DOHH2 (cell line): ENCODE measurements around the gene CCDC154.

Source experiments
- H3F3A ChIP-seq: fragments of 200-600 bp; sonication (generic), shearing (Covaris generic); 2 replicates; pipeline ENCODE4 v1.6.0; 2016; ENCODE audit warnings: antibody characterized with exemption, mild to moderate bottlenecking; ENCODE audit not compliant: control insufficient read depth, insufficient read depth
- H3K27ac ChIP-seq: fragments of 200-600 bp; sonication (generic); 2 replicates; pipeline ENCODE4 v1.5.1; 2014; ENCODE audit warnings: low read depth, mild to moderate bottlenecking, low read length, moderate library complexity
- H3K27me3 ChIP-seq: fragments of 200-600 bp; sonication (generic); 2 replicates; pipeline ENCODE4 v1.6.1; 2014; ENCODE audit warnings: mild to moderate bottlenecking, low read length, mixed read lengths; ENCODE audit not compliant: control insufficient read depth
- H3K36me3 ChIP-seq: fragments of 200-600 bp; sonication (generic); 2 replicates; pipeline ENCODE4 v1.6.1; 2014; ENCODE audit warnings: mild to moderate bottlenecking, low read length, moderate library complexity, mixed read lengths; ENCODE audit not compliant: control insufficient read depth
- H3K4me1 ChIP-seq: fragments of 200-600 bp; sonication (generic); 2 replicates; pipeline ENCODE4 v1.6.1; 2014; ENCODE audit warnings: mild to moderate bottlenecking, low read length, mixed read lengths; ENCODE audit not compliant: control insufficient read depth
- H3K4me2 ChIP-seq: fragments of 200-600 bp; sonication (generic); 2 replicates; pipeline ENCODE4 v1.6.0; 2014; ENCODE audit warnings: mild to moderate bottlenecking, low read length, moderate library complexity
- H3K4me3 ChIP-seq: fragments of 200-600 bp; sonication (generic); 2 replicates; pipeline ENCODE4 v1.5.1; 2014; ENCODE audit warnings: mild to moderate bottlenecking, low read length, mixed read lengths
- H3K79me2 ChIP-seq: fragments of 200-600 bp; sonication (generic); 2 replicates; pipeline ENCODE4 v1.6.1; 2014; ENCODE audit warnings: mild to moderate bottlenecking, low read length, mixed read lengths; ENCODE audit not compliant: control insufficient read depth
- H3K9me2 ChIP-seq: fragments of 200-600 bp; sonication (generic); replicated peaks from 2 replicates; pipeline ENCODE4 v1.6.1; 2014; ENCODE audit warnings: mild to moderate bottlenecking, low read length, mixed read lengths; ENCODE audit not compliant: control insufficient read depth
- H3K9me3 ChIP-seq: fragments of 200-600 bp; sonication (generic); 2 replicates; pipeline ENCODE4 v1.6.1; 2014; ENCODE audit warnings: antibody characterized with exemption, low read length, mixed read lengths; ENCODE audit not compliant: control insufficient read depth, insufficient read depth
- H4K20me1 ChIP-seq: fragments of 200-600 bp; sonication (generic); 2 replicates; pipeline ENCODE4 v1.6.0; 2014; ENCODE audit warnings: low read depth, mild to moderate bottlenecking, antibody characterized with exemption, low read length, moderate library complexity; ENCODE audit not compliant: control insufficient read depth, insufficient read depth
- CTCF ChIP-seq: fragments of 200-600 bp; sonication (generic); IDR thresholded peaks from one replicate; pipeline ENCODE4 v1.5.1; 2014; ENCODE audit warnings: antibody characterized with exemption, mild to moderate bottlenecking, low read depth, low read length; ENCODE audit not compliant: poor library complexity, severe bottlenecking
- EZH2phosphoT487 ChIP-seq: fragments of 200-600 bp; sonication (generic); IDR thresholded peaks from 2 replicates; pipeline ENCODE4 v1.6.1; 2017; ENCODE audit warnings: borderline replicate concordance, mild to moderate bottlenecking, antibody characterized with exemption, low read length, moderate library complexity, mixed read lengths

The CCDC154 gene

GRCh38 chr16:1430214-1430758 lies 14.1 kb downstream of the CCDC154 start:
- Histone ChIP-seq H3F3A (no peaks in the 10 kb centered on the region), H3K4me2 (no peak overlapping the region), H4K20me1 (no peaks in the 10 kb centered on the region), H3K36me3 (no peaks in the 10 kb centered on the region), H3K4me3 (no peak overlapping the region), H3K9me3 (no peaks in the 10 kb centered on the region), H3K79me2 (no peaks in the 10 kb centered on the region), H3K27ac (no peak overlapping the region), H3K4me1 (peaks cover 17% of the 10 kb centered on the region), H3K27me3 (no peaks in the 10 kb centered on the region), H3K9me2 (no peaks in the 10 kb centered on the region)
- TF ChIP-seq CTCF (no peak), EZH2phosphoT487 (no peak)

DNA sequence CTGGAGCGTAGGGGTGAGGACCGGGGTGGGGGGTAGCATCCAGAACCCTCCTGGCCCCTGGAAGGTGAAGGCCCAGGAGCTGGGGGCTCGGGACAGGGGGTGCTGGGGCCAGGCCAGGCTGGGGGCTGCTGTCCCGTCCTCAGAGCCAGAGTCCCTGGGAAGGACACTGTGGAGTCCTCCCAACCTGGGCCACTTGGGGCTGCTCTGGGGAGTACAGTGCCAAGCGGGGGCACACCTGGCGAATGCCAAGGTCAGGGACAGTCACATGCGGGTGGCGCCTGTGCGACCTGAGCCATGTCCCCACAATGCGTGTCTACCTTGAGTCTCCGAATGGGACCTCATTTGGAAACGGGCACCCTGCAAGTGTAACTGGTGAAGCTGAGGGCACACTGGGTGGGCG lies 14.7 kb downstream of the CCDC154 start:
- no peaks in the 10 kb centered on the region for H3K79me2 ChIP-seq
- no peaks in the 10 kb centered on the region for H4K20me1 ChIP-seq
- no peak overlapping the region for H3K4me2 ChIP-seq
- H3K9me2 ChIP-seq: no peaks in the 10 kb centered on the region
- no peaks in the 10 kb centered on the region for H3K27me3 ChIP-seq
- no peaks in the 10 kb centered on the region for H3K36me3 ChIP-seq
- H3F3A ChIP-seq: no peaks in the 10 kb centered on the region
- H3K27ac ChIP-seq: no peak overlapping the region
- H3K4me3 ChIP-seq: no peak overlapping the region
- H3K4me1 ChIP-seq: peaks cover 17% of the 10 kb centered on the region
- TF ChIP-seq CTCF (no peak), EZH2phosphoT487 (no peak)
- no peaks in the 10 kb centered on the region for H3K9me3 ChIP-seq

DNA sequence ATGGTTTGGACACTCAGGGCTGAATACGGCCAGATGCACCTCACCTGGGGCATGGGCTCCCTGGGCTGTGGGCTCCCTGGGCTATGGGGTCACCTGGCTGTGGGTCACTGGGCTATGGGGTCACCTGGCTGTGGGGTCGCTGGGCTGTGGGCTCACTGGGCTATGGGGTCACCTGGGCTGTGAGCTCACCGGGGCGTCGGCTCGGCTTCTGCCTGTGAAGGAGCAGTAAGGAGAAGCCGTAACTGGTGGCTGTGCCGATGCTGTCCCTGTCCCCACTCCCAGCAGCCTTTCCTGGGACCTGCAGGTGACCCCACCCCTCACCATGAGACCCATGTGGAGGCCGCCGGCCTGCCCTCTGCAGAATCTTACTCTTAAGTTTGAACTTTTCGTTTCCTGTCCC lies 15.3 kb downstream of the CCDC154 start:
- H3K27ac ChIP-seq: no peak overlapping the region
- peak overlapping the region; percentile 45 for H3K4me2 ChIP-seq

DNA sequence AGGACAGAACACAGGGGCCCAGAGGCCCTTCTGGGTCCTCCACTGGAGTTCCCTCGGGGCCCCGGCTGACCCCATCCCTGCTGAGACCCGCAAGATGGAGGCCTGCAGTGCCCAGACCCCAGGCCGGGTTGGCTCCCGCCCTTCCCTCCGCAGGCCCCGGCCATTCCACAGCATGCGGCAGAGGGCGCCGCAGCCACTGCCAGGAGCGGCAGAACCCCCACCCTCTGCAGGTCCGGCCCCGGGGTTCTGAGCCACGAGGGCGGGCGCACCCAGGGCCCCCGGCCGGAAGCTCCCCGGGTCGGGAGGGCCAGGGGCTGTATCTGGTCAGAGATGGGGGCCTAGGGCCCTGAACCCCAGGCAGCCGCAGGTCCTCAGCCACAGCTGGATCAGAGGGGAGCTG lies 15.8 kb downstream of the CCDC154 start:
- Histone ChIP-seq H3K79me2 (no peaks in the 10 kb centered on the region), H3K9me2 (no peaks in the 10 kb centered on the region), H3K27ac (no peak overlapping the region), H3K4me1 (peaks cover 17% of the 10 kb centered on the region), H3K9me3 (no peaks in the 10 kb centered on the region), H4K20me1 (no peaks in the 10 kb centered on the region), H3K4me2 (peak overlapping the region; percentile 45), H3K4me3 (peak overlapping the region; percentile 31; the same call in 1 of the 2 replicates), H3K27me3 (no peaks in the 10 kb centered on the region), H3K36me3 (no peaks in the 10 kb centered on the region), H3F3A (no peaks in the 10 kb centered on the region)
- TF ChIP-seq EZH2phosphoT487: no peak
- TF ChIP-seq CTCF: peak; percentile 77

More for the DNA sequence above, 15.3 kb downstream of the CCDC154 start:
- Histone ChIP-seq H3K36me3 (no peaks in the 10 kb centered on the region), H4K20me1 (no peaks in the 10 kb centered on the region), H3F3A (no peaks in the 10 kb centered on the region), H3K9me2 (no peaks in the 10 kb centered on the region), H3K79me2 (no peaks in the 10 kb centered on the region), H3K9me3 (no peaks in the 10 kb centered on the region), H3K4me1 (peaks cover 17% of the 10 kb centered on the region), H3K27me3 (no peaks in the 10 kb centered on the region), H3K4me3 (0 out of 2 replicates have a peak overlapping the region, but pooled peaks have one; percentile 31)
- no peak for TF ChIP-seq EZH2phosphoT487
